Left ventricle myocardium inferior (tissue), 1 donor: ENCODE data around the gene SAMD11. TPM values are rescaled to one million over a fixed set of nuclear protein-coding genes. Genes with fewer than 3 reads are reported as not detected.
A peak's percentile ranks its signal among the peaks of the same experiment; 100 is the strongest.

ENCODE experiments used
- DNase-seq: peaks from one replicate; pipeline ENCODE4 v3.0.0-alpha.2; 2020
- H3K27ac ChIP-seq: fragments of 200-600 bp; replicated peaks from 2 replicates; pipeline ENCODE4 v1.8.0; 2021
- H3K27me3 ChIP-seq: fragments of 200-600 bp; 2 replicates; pipeline ENCODE4 v1.8.0; 2021; ENCODE audit warnings: low read depth
- H3K36me3 ChIP-seq: fragments of 200-600 bp; 2 replicates; pipeline ENCODE4 v1.8.0; 2021
- H3K4me1 ChIP-seq: fragments of 200-600 bp; 2 replicates; pipeline ENCODE4 v1.8.0; 2021
- H3K4me3 ChIP-seq: fragments of 200-600 bp; 2 replicates; pipeline ENCODE4 v1.8.0; 2021; ENCODE audit warnings: mild to moderate bottlenecking, moderate library complexity
- H3K9me3 ChIP-seq: fragments of 200-600 bp; replicated peaks from 2 replicates; pipeline ENCODE4 v1.8.0; 2021
- intact Hi-C: fragments of 100-400 bp; cut with micrococcal nuclease; formaldehyde crosslinking; loops from one replicate; pipeline ENCODE4 v1.11.0; 2022
- total RNA-seq: library from RNA; stranded (reverse); fragmentation: NEBNext Ultra II Directional; extraction: Animal tissue kit (Norgen Biotek cat#: 25700); gene quantifications from one replicate; pipeline ENCODE4 v1.2.1, GENCODE V29; 2021
- TF ChIP-seq, protein P1 (sequence below): fragments of 200-600 bp; IDR thresholded peaks from 2 replicates; pipeline ENCODE4 v1.8.0; 2021; ENCODE audit warnings: antibody characterized with exemption, mild to moderate bottlenecking, borderline replicate concordance
- donor health status: DM: no; HTN: yes; CAD: no; lungs with severe emphysema.

The SAMD11 gene
- total RNA-seq, 1 donor from 2014 or later: 2.4 TPM

DNA sequence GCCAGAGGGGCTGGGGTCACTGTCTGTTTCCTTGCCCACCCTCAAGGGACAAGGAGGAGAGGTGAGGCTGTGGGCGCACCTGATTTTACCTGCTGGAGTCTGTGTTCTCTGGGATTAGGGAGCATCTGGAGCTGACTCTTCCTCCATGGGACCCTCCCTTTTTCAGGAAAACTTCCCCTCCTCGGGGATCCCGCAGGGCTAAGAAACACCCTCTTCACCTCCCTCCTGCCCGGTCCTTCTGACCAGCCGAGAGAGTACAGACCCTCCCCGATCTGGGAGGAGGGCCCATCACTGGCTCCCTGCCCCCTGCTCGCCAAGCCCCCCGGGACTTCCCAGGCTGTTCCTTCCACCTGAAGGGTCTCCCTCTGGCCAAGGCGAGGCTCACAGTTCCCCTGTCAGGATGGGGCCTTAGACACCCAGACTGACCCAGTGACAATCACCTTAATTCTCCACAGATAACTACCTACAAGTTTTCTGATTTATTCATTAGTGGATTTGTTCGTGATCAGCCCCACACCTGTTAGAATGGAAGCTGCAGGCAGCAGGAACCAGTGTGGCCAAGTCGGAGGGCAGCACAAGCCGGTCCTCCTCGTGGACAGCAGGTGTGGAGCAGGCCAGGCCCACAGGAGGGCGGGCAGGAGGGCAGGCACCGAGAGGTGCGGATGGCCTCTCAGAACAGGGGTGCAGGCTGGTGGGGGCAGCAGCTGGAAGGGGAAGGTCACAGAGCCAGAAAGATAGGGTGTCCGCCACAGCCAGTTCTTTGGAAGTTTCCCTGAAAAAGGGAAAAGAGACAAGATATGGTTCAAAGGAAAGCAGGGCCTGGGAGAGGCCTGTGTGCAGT lies 15.9 kb upstream of the SAMD11 start:
- H3K27me3 ChIP-seq: peaks cover 79% of the 10 kb centered on the region
- no peaks in the 10 kb centered on the region for H3K9me3 ChIP-seq
- no peak overlapping the region for H3K27ac ChIP-seq
- peaks cover 26% of the 10 kb centered on the region for H3K4me1 ChIP-seq
- H3K36me3 ChIP-seq: no peaks in the 10 kb centered on the region
- no peak overlapping the region for H3K4me3 ChIP-seq
- TF ChIP-seq, protein P1, sequence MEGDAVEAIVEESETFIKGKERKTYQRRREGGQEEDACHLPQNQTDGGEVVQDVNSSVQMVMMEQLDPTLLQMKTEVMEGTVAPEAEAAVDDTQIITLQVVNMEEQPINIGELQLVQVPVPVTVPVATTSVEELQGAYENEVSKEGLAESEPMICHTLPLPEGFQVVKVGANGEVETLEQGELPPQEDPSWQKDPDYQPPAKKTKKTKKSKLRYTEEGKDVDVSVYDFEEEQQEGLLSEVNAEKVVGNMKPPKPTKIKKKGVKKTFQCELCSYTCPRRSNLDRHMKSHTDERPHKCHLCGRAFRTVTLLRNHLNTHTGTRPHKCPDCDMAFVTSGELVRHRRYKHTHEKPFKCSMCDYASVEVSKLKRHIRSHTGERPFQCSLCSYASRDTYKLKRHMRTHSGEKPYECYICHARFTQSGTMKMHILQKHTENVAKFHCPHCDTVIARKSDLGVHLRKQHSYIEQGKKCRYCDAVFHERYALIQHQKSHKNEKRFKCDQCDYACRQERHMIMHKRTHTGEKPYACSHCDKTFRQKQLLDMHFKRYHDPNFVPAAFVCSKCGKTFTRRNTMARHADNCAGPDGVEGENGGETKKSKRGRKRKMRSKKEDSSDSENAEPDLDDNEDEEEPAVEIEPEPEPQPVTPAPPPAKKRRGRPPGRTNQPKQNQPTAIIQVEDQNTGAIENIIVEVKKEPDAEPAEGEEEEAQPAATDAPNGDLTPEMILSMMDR: no peak
- intact Hi-C loops: no loop called here
- no peak for DNase-seq

DNA sequence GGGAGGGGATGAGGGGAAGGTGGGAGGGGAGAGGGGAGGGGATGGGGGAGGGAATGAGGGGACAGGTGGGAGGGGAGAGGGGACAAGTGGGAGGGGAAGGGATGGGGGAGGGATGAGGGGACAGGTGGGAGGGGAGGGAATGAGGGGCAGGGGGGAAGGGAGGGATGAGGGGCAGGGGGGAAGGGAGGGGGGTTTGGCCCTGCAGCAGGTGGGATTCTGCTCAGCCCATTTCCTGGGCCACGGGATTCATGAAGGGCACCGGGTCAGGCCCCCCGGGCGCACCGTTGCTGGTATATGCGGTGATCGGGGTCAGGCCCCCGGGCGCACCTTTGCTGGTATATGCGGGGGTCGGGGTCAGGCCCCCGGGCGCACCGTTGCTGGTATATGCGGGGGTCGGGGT lies 15.1 kb upstream of the SAMD11 start:
- Histone ChIP-seq H3K9me3 (no peaks in the 10 kb centered on the region), H3K4me3 (no peak overlapping the region), H3K4me1 (peaks cover 26% of the 10 kb centered on the region), H3K36me3 (no peaks in the 10 kb centered on the region), H3K27ac (no peak overlapping the region), H3K27me3 (peaks cover 80% of the 10 kb centered on the region)
- DNase-seq: no peak
- intact Hi-C loops: no loop called here
- TF ChIP-seq, protein P1: no peak

DNA sequence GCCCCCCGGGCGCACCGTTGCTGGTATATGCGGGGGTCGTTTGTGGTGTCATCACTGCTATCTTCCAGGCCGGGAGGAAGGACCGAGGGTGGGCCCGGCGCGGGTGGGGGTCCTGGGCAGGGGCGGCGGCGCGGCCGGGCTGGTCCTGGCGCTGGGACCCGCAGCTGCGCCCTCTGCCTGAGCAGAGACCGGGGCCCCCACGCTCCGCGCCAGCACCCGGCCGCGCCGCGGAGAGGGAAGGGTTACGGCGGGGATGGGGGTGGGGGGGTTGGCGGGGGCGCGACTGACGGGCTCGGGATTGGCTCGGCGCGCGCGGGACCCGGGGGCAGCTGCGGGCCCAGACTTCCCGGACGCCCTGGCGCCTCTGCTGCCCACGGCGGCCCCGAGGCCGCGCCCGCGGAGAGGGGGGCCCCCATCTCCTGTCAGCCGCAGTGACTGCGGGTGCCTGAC lies 13.8 kb upstream of the SAMD11 start:
- no peaks in the 10 kb centered on the region for H3K36me3 ChIP-seq
- peak overlapping the region; percentile 36 for H3K4me3 ChIP-seq
- intact Hi-C loops: no loop called here
- H3K27me3 ChIP-seq: peaks cover 86% of the 10 kb centered on the region
- TF ChIP-seq, protein P1: no peak
- H3K9me3 ChIP-seq: no peaks in the 10 kb centered on the region
- peaks cover 16% of the 10 kb centered on the region for H3K4me1 ChIP-seq
- no peak overlapping the region for H3K27ac ChIP-seq
- no peak for DNase-seq

DNA sequence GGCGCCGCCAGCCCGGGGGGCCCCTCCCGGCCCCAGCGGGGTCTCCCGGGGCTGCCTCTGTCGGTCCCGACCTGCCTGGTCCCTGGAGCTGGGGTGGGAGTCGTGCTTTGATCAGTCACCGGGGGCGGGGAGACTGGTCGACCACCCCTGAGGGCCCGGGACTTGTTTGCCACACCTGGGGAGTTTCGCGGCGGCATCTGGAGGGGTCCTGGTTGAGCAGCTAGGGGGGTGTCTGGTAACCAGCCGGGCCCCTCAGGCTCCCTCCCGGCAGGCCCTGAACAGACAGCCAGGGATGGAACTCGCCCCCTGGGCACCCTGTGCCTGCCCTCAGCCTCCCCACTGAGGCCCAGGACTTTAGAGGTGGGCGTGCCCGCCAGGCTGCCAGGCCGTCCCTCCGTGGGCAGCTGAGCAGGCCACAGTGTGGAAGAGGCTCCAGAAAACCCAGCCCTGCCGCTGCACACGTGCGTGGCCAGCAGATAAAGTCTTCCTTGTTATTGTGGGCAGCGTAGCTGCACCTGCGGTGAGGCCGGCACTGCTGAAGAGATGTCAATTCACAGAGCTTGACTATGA lies 13.3 kb upstream of the SAMD11 start:
- Histone ChIP-seq H3K27ac (no peak overlapping the region), H3K27me3 (peaks cover 86% of the 10 kb centered on the region), H3K4me3 (peak overlapping the region; percentile 36), H3K36me3 (no peaks in the 10 kb centered on the region), H3K9me3 (no peaks in the 10 kb centered on the region), H3K4me1 (peaks cover 10% of the 10 kb centered on the region)
- TF ChIP-seq, protein P1: no peak
- intact Hi-C loops: no loop called here
- DNase-seq: peak; percentile 12

DNA sequence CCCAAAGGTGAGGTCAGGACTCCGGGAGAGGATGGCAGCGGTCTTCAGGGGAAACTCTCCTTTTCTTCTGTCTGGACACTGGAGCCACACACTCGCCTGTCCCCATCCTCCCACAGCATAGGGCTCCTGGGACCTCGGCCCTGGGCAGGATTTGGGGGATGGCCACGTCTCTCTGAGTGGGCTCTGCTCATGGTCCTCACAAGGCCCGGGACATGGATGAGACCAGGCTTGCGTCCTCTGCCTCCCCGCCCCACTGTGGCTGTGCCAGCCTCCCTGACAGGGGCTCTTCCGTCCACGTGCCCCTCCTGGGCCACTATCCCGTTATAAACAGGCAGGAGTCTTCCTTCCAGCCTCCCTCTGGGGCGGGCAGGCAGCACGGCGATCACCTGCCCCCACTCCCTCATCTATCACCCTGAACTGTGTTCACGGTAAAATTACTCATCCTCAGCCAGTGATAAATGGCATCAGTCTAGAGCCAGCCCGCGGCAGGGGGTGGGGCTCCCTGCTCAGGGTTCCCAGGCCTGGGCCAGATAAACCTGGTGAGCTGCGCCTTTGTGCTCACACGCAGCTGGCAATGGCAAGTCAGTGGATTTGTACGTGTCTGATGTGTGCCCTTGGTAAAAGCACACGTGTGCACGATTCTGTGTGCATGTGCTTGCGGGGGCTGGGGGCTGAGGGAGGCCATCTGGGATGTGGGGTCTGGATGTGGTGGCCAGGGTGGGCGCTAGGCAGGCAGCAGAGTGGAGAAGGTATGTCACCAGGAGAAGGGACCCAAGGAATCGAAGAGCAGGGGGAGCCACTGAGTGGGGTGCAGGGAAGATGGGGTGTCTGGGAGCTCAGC lies 12.6 kb upstream of the SAMD11 start:
- no peak for DNase-seq
- intact Hi-C loops: no loop called here
- TF ChIP-seq, protein P1: no peak
- no peak overlapping the region for H3K27ac ChIP-seq
- no peak overlapping the region for H3K4me3 ChIP-seq
- peaks cover 6% of the 10 kb centered on the region for H3K4me1 ChIP-seq
- no peaks in the 10 kb centered on the region for H3K36me3 ChIP-seq
- H3K9me3 ChIP-seq: no peaks in the 10 kb centered on the region
- H3K27me3 ChIP-seq: peaks cover 87% of the 10 kb centered on the region
